Measurements from ENCODE around the gene KIF16B. TPM values are rescaled to one million over a fixed set of nuclear protein-coding genes. Genes with fewer than 3 reads are reported as not detected.

KIF16B gene
- total and polyA plus RNA-seq, 2 of the 8 experiments (the other 6 are each of a cell fraction or from before 2014, with no cell fraction given): 3.0 to 9.2 TPM

- Histone ChIP-seq H3K27me3 (replicated peaks in 1 of 4; ENCODE audit: control insufficient read depth in 3 of 4, extremely low read depth in 1 of 4, insufficient read depth in 3 of 4, low read length in 3 of 4) (no peaks in the 10 kb centered on the region), H3K79me2 (ENCODE audit: control insufficient read depth in 1 of 2, insufficient read depth in 2 of 2, low read length in 2 of 2) (no peaks in the 10 kb centered on the region), H4K8ac (ENCODE audit: extremely low read depth, insufficient read depth, low read length) (no peak overlapping the region), H3K18ac (ENCODE audit: extremely low read depth, low read length) (no peak overlapping the region), H3K4ac (replicated peaks; ENCODE audit: insufficient read length, low read depth, low read length) (no peak overlapping the region), H3K4me2 (ENCODE audit: insufficient read depth in 1 of 2, low read depth in 2 of 2, low read length in 2 of 2) (no peak overlapping the region), H2AFZ (ENCODE audit: low read length) (no peak overlapping the region), H2BK120ac (replicated peaks; ENCODE audit: low read depth, low read length) (no peak overlapping the region), H3K4me3 (ENCODE audit: extremely low read depth in 1 of 4, insufficient read depth in 2 of 4, low read depth in 3 of 4, low read length in 4 of 4) (no peak overlapping the region), H4K20me1 (replicated peaks in 1 of 2; ENCODE audit: control insufficient read depth in 1 of 2, insufficient read depth in 2 of 2, low read length in 2 of 2) (no peaks in the 10 kb centered on the region), H2BK5ac (ENCODE audit: low read depth, low read length) (no peak overlapping the region), H3K9ac (replicated peaks in 1 of 4; ENCODE audit: extremely low read depth in 1 of 4, low read depth in 3 of 4, low read length in 3 of 4) (no peak overlapping the region), H3K4me1 (replicated peaks in 1 of 4; ENCODE audit: control insufficient read depth in 3 of 4, insufficient read depth in 4 of 4, low read length in 3 of 4) (peaks cover 0 to 3% (median 0%) of the 10 kb centered on the region in 4 experiments; a peak in 1 of 7 replicates), H3K36me3 (ENCODE audit: control insufficient read depth in 2 of 4, insufficient read depth in 4 of 4, low read length in 3 of 4) (no peaks in the 10 kb centered on the region), H4K5ac (ENCODE audit: insufficient read length, low read depth, low read length) (no peak overlapping the region), H3K9me3 (ENCODE audit: insufficient read depth in 2 of 2, low read depth in 1 of 2, low read length in 1 of 2) (no peaks in the 10 kb centered on the region), H2BK15ac (ENCODE audit: low read length) (no peak overlapping the region), H2AK5ac (ENCODE audit: low read depth, low read length) (no peak overlapping the region), H2BK20ac (ENCODE audit: low read length) (no peak overlapping the region), H3K23ac (ENCODE audit: insufficient read length) (no peak overlapping the region), H4K91ac (replicated peaks; ENCODE audit: insufficient read length, low read length) (no peak overlapping the region), H3K27ac (ENCODE audit: low read depth, low read length) (no peak overlapping the region), H3K56ac (replicated peaks; ENCODE audit: insufficient read length, low read depth, low read length) (no peak overlapping the region), H2BK12ac (ENCODE audit: low read depth, low read length) (no peak overlapping the region), H3K14ac (ENCODE audit: insufficient read length) (no peak overlapping the region), H3K23me2 (ENCODE audit: low read depth, low read length) (no peaks in the 10 kb centered on the region), H3K79me1 (ENCODE audit: low read depth, low read length) (no peaks in the 10 kb centered on the region)
- no peak for DNase-seq (ENCODE audit: low read depth in 1 of 2, low spot score in 2 of 2)
- TF ChIP-seq JUN (IDR thresholded peaks at IDR 0.05; ENCODE audit: low read depth, low read length) (no peak), BCL11A (IDR thresholded peaks at IDR 0.05; ENCODE audit: low read depth in 2 of 2, low read length in 2 of 2) (no peak), GABPA (IDR thresholded peaks at IDR 0.05; ENCODE audit: borderline replicate concordance, insufficient read depth, low read length) (no peak), KDM4A (IDR thresholded peaks at IDR 0.05; ENCODE audit: low read depth, low read length, severe bottlenecking) (no peak), YY1 (IDR thresholded peaks at IDR 0.05; ENCODE audit: low read depth, low read length) (no peak)
- 95% methylated on average over 3 of the region's 3 CpGs; no CpG with 5 or more reads in 1 of the 2 experiments for WGBS, 2 experiments (ENCODE audit: extremely low coverage in 1 of 2, insufficient coverage in 1 of 2, insufficient read length in 1 of 2, insufficient replicate concordance in 2 of 2, low coverage in 1 of 2, low lambda C conversion rate in 2 of 2, missing lambda C conversion rate in 1 of 2)
- ChIA-PET CTCF (ENCODE audit: partially characterized antibody) (interaction anchor here (0.6 kb wide), 1 partner anchor 368 kb away, joined by 3 read pairs; no protein-coding TSS in a partner anchor), POLR2A (ENCODE audit: partially characterized antibody) (no interaction called here)
- no peak for FAIRE-seq
These were observed 179.4 kb downstream of the KIF16B start for GRCh38 chr20:16393836-16394235.

Data from H1 (cell line).